ENCODE results near the gene UIMC1.

DNA sequence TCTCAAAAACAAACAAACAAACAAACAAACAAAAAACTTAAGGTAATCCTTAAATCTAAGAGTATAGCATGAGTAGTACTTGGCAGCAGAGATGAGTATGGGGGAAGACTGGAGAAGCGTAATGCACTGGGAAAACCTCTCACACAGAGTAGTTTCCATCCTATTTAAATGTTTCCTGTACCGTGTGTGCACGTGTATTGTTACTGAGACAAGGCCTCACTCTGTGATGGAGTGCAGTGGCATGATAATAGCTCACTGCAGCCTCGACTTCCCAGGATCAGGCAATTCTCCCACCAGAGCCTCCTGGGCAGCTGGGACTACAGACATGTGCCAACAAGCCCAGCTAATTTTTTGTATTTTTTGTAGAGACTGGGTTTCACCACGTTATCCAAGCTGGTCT lies 2.9 kb downstream of the UIMC1 start:
- TF ChIP-seq, protein P1, sequence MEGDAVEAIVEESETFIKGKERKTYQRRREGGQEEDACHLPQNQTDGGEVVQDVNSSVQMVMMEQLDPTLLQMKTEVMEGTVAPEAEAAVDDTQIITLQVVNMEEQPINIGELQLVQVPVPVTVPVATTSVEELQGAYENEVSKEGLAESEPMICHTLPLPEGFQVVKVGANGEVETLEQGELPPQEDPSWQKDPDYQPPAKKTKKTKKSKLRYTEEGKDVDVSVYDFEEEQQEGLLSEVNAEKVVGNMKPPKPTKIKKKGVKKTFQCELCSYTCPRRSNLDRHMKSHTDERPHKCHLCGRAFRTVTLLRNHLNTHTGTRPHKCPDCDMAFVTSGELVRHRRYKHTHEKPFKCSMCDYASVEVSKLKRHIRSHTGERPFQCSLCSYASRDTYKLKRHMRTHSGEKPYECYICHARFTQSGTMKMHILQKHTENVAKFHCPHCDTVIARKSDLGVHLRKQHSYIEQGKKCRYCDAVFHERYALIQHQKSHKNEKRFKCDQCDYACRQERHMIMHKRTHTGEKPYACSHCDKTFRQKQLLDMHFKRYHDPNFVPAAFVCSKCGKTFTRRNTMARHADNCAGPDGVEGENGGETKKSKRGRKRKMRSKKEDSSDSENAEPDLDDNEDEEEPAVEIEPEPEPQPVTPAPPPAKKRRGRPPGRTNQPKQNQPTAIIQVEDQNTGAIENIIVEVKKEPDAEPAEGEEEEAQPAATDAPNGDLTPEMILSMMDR (IDR thresholded peaks at IDR 0.05), result no peak
- no peak for TF ChIP-seq POLR2A (IDR thresholded peaks at IDR 0.05)
- no peak for TF ChIP-seq EP300 (IDR thresholded peaks at IDR 0.05)
- no peak for TF ChIP-seq POLR2AphosphoS5 (IDR thresholded peaks at IDR 0.05)

Data from stomach (tissue), 4 donors.